Kidney epithelial cell (primary cell): ENCODE data around the gene DGKI. TPM values are rescaled to one million over a fixed set of nuclear protein-coding genes. Genes with fewer than 3 reads are reported as not detected.

Source experiments
- DNase-seq: peaks from one replicate; pipeline ENCODE4 v3.0.0-alpha.2; 2010; ENCODE audit warnings: low read depth
- H3K27me3 ChIP-seq: 2 replicates; pipeline ENCODE4 v1.6.0; 2011; ENCODE audit warnings: low read length; ENCODE audit not compliant: control insufficient read depth, insufficient read depth
- H3K36me3 ChIP-seq: 2 replicates; pipeline ENCODE4 v1.5.1; 2011; ENCODE audit warnings: low read length; ENCODE audit not compliant: control insufficient read depth, insufficient read depth
- H3K4me3 ChIP-seq: 2 replicates; pipeline ENCODE4 v1.5.1; 2011; ENCODE audit warnings: low read depth, mild to moderate bottlenecking, control low read depth, low read length
- total RNA-seq: library from RNA; depleted of rRNA; stranded (reverse); fragments of >200 nt; gene quantifications from 2 replicates; pipeline ENCODE4 v1.2.3, GENCODE V29; 2015
- TF ChIP-seq, protein P1 (sequence below): IDR thresholded peaks from 2 replicates; pipeline ENCODE4 v1.5.1; 2011; ENCODE audit warnings: mild to moderate bottlenecking, moderate library complexity, low read length, control low read depth, inconsistent platforms; ENCODE audit not compliant: insufficient read depth, poor library complexity, severe bottlenecking

Gene DGKI
- total RNA-seq, 1 donor from 2014 or later: 3.5 TPM

DNA sequence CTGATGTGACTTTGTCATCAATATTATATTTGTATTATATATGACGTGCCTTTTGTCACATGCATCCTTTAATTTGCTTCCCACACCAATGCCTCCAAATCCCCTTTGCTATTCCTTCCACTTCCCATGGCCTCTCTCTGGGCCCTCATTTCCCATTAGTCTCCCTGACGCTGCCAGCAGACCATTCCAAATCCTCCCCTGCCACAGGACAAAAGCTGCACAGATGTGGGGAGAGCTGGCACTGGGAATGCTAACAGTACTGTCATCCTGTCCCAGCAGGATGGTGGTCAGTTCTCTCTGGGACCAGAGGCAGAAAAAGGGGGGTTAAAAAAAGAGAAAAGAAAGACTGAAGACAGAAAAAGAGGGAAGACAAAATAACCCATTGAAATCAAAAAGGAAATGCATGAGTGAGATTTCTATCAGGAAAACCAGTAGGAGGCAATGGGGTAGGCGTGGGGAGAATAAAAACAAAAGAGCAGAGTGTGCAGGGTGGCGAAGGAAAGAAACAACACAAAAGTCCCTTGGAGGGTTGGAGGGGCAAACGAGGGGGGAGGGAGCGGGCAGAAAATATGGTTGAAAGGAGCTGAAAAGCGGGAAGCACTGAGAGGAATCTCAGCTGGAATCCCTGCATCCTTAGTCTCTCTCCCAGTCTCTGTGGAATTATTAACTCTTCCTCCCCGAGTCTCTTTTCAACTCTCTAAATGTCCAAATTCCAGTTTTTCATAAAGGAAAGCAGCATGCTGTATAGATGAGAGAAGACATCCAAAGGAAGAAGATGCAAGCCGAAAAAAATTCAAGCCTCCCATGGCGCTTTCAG is 444.0 kb downstream of the DGKI start:
- TF ChIP-seq, protein P1, sequence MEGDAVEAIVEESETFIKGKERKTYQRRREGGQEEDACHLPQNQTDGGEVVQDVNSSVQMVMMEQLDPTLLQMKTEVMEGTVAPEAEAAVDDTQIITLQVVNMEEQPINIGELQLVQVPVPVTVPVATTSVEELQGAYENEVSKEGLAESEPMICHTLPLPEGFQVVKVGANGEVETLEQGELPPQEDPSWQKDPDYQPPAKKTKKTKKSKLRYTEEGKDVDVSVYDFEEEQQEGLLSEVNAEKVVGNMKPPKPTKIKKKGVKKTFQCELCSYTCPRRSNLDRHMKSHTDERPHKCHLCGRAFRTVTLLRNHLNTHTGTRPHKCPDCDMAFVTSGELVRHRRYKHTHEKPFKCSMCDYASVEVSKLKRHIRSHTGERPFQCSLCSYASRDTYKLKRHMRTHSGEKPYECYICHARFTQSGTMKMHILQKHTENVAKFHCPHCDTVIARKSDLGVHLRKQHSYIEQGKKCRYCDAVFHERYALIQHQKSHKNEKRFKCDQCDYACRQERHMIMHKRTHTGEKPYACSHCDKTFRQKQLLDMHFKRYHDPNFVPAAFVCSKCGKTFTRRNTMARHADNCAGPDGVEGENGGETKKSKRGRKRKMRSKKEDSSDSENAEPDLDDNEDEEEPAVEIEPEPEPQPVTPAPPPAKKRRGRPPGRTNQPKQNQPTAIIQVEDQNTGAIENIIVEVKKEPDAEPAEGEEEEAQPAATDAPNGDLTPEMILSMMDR: no peak
- H3K36me3 ChIP-seq: no peaks in the 10 kb centered on the region
- DNase-seq: no peak
- H3K27me3 ChIP-seq: no peaks in the 10 kb centered on the region
- H3K4me3 ChIP-seq: no peak overlapping the region

DNA sequence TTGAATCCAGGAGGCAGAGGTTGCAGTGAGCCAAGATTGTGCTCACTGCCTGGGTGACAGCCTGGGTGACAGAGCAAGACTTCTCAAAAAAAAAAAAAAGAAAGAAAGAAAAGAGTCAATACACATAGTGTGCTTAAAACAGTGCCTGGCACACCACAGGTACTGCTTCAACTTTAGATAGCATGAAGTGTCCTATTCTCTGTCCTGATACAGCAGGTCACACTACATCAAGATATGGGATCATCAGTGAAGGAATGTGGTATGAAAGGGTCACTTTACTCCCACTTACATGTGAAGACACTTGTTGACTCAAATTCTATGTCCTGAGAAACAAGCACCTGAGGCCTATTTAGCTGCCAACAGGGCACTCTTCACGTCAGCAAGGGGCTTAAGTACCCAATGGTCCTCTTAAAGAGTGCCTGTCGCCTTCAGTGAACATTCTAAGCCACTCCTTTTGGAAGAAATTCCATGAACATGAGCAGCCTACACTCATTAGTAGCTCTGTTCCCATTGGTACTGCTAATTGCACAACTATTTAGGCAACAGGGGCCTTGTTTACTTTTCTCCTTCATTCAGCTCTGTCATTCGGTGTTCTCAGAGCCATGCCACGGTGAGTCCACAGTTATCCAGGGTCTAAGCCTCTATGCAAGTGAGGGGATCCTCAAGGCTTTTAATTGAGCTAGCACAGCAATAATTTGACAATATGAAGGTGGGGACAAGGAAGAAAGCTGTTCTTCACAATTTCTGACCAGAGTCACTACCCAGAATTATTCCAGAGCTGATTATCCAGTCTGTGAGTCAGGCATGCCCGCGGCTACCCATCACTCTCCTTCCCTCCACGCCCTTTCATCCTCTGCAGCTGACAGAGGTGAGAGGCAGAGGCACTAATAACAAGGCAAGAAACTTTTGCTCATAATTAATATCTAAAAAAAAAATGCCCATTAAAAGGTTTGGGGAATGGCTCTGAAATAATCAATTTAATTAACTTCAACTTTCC is 446.6 kb downstream of the DGKI start:
- Histone ChIP-seq H3K4me3 (no peak overlapping the region), H3K27me3 (no peaks in the 10 kb centered on the region), H3K36me3 (no peaks in the 10 kb centered on the region)
- TF ChIP-seq, protein P1: no peak
- no peak for DNase-seq

DNA sequence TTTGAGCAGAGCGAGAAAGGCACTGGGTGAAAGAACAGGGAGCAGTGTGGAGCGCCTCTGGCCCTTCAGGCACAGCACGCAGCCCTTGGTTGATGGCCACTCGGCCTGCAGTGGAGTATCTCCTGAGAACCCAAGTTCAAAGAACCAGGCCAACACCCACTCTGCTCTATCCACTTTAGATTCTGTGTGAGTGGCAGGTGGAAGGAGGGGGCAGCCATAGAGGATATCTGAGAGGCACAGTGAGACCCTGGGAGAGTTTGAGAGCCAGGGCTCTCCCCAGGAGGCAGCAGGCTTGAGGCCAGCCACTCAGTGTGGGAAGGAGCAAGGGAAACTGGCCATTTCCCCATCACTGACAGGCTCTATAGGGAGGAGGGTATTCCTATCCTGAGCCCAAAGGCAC is 450.7 kb downstream of the DGKI start:
- no peak for DNase-seq
- Histone ChIP-seq H3K27me3 (no peaks in the 10 kb centered on the region), H3K36me3 (no peaks in the 10 kb centered on the region), H3K4me3 (no peak overlapping the region)
- TF ChIP-seq, protein P1: no peak

DNA sequence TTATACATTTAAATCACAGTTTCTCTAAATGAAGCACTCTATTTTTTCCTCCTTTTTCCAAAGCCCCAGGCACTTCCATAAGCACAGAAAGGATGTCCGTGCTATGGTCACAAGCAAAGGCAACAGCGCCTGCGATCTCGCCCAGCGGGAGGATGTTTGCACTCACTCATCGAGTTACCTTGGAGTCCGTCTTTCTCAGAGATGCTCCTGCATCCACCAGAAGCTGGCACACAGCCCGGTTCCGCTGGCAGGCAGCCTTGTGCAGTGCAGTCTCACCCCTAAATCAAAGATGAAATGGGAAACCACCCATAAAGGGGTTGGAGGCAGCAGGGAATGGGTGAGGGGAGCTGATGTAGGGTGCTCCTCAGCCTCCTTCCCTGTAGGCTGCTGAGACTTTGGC is 451.4 kb downstream of the DGKI start:
- H3K36me3 ChIP-seq: no peaks in the 10 kb centered on the region
- DNase-seq: no peak
- TF ChIP-seq, protein P1: no peak
- H3K27me3 ChIP-seq: no peaks in the 10 kb centered on the region
- no peak overlapping the region for H3K4me3 ChIP-seq

DNA sequence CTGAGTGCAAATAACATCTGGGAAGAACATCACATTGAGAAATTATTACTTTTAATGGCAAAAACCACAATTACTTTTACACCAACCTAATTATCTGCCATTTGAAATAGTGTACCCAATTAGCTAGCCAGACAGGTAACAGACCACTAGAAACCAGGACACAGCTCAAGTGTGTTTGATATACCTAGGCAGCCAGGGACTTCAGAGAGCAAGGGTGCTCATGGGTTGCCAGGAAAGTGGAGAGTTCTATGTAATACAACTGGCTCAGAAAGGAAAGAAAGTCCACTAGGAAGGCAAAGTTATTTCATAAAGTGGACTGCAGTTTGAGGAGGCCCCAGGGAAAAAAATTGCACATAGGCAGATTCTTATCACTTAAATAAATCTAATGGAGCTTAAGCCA is 453.2 kb downstream of the DGKI start:
- TF ChIP-seq, protein P1: no peak
- H3K27me3 ChIP-seq: no peaks in the 10 kb centered on the region
- no peaks in the 10 kb centered on the region for H3K36me3 ChIP-seq
- no peak overlapping the region for H3K4me3 ChIP-seq
- no peak for DNase-seq
